NCI-H187 treated with DMSO at 0.1 percent for 48 hours (cell line): ENCODE results near the gene TCF7L2.

Experiments
- DNase-seq: peaks from one replicate; lab custom pipeline; 2025; lab: John Stamatoyannopoulos, UW

Gene TCF7L2

DNA sequence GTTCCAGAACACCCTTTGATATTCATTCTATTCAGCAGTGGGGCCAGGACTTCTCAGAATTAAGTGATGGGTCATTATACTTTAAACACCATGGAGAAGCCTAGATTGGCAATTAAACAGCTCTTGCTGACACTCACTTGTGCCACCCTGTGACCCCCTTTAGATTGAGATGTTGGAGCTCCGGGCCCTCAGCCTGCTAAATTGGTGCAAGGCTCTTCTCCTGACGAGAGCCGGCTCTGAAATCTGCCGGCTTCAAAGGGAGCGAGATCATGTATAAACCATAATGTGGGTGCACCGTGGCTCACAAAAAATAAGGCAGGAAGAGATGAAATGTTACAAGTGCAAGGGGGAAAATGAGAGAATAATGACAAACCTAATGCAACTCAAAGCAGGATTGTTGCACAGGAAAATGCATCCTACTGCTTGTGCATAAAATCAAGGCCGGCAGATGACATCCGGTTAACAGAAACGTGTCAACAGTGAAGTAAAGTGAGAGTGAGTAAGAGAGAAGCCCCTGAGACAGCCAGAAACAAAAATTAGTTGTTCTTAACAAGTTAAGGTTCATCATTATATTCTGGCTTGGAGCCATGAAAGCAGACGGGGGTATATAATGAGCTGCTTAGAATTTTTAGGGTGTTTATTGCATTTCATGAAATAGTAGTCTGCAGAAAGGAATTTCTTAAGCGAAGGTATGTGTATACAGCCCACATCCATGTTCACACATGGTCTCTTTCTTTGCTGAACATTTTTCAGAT lies 198.2 kb downstream of the TCF7L2 start:
- DNase-seq = no peak

GRCh38 chr10:113148901-113149300 lies 198.9 kb downstream of the TCF7L2 start:
- DNase-seq = no peak

DNA sequence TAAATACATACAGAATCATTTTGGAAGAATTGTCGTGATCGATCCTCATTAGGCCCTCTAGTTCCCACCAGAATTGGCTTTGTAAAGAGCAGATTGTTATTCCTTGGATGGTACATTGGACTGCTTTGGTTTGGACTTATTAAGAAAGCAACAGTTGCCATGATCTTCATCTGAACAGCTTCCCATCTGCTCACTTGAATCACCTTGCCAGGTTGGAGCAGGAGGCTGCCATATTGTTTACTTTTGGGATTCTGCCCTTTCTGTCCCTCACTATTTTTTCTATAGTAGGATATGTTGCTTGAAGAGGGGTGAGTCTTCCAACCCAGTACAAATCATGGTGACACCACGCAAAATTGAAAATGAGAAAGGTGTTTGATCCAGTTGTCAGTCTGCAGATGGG lies 199.6 kb downstream of the TCF7L2 start:
- DNase-seq = no peak

DNA sequence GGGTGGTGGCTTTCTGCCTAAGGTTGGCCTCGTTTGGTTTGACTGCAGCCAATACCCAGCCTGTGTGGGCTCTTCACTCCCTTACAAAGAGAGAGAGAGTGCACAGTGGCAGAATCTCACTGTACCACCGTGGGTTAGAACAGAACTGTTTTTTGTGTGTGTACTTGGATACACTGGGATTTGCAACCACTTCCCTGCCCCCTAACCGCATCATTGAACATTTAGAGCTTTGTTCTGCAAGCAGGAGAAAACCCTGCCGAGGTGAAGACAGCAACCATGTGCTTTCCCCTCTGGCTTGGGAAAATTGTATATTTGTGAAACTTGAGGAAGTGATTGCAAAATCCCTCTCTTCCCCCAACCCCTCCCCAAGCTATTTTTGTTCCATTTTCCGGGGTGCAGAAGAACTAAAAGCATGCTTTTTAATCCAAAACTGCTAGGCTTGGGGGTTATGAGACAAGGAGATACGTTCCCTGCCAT lies 201.2 kb downstream of the TCF7L2 start:
- DNase-seq = no peak

DNA sequence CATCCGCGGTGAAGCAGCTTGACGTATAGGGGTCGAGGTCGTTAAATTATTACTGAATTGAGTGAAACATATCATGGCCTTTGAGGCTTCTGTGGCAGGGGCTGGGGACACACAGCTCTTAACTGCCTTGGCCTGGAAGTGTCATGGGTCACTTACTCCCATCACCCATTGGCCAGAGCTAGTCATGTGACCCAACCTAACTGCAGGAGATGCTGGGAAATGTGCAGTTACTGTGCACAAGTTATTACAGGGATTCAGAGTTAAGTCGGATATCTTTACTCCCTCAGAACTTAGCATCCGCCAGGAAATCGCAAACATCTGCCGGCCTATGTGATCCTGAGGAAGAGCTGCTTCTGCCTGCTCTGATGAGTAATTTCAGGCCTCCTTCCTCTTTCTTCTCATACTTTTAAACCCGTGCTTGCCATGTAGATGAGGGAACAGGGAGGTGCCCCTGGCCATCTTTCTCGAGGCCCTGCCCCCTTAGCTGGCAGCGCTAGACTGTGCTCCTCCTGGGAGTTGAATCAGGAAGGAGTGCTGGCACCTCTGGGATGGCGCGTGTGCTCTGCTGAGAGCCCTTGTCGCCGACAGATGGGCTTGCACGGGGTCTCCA lies 203.6 kb downstream of the TCF7L2 start:
- no peak for DNase-seq

DNA sequence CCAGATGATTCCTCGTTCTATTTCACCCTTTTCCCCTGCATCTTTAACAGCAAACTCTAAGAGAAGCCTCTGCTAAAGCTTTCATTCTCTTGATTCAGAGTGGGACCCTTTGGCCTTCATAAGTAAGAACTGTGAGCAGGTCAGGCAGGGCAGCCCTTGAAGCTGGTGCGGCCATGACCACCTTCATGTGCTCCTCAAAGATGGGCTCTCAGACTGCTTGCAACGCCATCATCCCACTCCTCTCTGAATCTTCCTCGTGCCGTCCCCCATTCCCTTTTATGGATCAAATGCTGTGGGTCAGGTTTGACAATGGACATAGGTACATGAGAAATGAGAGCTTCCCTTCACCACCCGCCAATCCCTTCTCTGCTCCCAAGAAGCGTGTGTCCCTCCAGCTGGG lies 207.4 kb downstream of the TCF7L2 start:
- DNase-seq = no peak

GRCh38 chr10:113158183-113158582 lies 208.1 kb downstream of the TCF7L2 start:
- DNase-seq = no peak

- DNase-seq = no peak
Measured at GRCh38 chr10:113159563-113159962, 209.5 kb downstream of the TCF7L2 start.

DNA sequence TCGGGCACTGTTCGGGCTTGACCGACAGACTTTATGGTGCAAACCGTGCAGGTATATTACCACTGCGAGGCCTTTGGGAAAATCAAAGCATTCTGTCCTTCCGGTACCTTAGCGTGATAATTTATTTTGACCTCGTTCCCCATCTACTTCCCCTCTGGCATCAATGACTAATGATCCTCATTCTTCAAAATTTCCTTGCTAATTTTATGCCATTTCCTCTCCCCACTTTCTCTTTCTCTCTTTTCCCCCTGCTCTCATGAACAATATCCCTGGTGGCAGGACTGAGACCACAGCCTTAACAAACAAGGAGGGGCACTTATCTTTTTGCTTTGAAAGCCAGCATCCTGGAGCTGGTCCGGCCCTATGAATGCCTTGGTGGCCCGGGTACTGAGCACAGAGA lies 210.6 kb downstream of the TCF7L2 start:
- DNase-seq = no peak

GRCh38 chr10:113161066-113161465 lies 211.0 kb downstream of the TCF7L2 start:
- DNase-seq = no peak

- no peak for DNase-seq
Measured at GRCh38 chr10:113162960-113163359, 212.9 kb downstream of the TCF7L2 start.

DNA sequence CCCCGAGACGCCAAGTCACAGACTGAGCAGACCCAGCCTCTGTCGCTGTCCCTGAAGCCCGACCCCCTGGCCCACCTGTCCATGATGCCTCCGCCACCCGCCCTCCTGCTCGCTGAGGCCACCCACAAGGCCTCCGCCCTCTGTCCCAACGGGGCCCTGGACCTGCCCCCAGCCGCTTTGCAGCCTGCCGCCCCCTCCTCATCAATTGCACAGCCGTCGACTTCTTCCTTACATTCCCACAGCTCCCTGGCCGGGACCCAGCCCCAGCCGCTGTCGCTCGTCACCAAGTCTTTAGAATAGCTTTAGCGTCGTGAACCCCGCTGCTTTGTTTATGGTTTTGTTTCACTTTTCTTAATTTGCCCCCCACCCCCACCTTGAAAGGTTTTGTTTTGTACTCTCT lies 215.6 kb downstream of the TCF7L2 start:
- DNase-seq = no peak

DNA sequence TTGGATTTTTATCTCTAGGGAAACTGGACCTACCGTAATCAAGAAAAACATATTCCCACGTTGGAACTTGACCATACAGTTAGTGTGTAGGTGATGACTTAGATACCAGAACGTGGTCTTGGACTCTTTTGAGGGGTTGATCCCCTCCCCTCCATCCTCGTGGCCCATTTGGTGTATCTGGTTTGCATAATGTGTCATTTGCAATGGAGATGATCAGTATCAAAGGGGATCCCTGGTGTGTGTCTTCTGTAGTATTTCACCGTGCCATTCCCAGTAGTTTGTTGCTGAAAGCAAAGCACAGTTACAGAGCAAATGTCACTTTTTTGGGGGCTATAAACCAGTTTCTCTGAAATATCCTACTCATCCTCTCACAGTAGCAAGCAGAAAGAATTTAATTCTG lies 217.7 kb downstream of the TCF7L2 start:
- DNase-seq = no peak

GRCh38 chr10:113168584-113168983 lies 218.5 kb downstream of the TCF7L2 start:
- no peak for DNase-seq

GRCh38 chr10:113169111-113169510 lies 219.1 kb downstream of the TCF7L2 start:
- DNase-seq = no peak

DNA sequence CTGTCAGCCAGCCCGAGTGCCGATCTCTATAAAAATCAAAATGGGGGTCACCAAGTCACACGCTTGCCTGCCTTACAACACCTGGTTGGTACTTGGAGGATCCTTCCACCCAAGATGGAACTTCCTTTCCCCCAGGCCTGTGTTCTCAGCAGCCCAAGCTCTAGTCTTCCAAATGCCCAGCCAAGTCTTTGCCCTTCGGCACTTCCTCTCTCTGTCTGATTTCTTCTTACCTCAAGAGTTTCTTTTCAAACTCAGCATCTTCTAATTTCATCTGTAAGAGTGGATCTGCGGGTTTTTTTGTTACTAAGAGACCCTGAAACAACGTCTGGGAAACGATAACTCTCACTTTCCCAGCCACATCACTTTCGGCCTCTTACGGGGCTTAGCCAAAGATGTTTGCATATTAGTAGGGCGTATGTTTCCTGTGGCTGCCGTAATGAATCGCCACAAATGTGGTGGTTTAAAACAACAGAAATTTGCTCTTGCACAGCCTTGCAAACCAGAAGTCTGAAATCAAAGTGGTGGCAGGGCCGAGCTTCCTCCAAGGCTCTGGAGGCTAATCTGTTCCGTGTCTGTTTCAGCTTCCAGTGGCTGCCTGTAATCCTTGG lies 219.9 kb downstream of the TCF7L2 start:
- no peak for DNase-seq

DNA sequence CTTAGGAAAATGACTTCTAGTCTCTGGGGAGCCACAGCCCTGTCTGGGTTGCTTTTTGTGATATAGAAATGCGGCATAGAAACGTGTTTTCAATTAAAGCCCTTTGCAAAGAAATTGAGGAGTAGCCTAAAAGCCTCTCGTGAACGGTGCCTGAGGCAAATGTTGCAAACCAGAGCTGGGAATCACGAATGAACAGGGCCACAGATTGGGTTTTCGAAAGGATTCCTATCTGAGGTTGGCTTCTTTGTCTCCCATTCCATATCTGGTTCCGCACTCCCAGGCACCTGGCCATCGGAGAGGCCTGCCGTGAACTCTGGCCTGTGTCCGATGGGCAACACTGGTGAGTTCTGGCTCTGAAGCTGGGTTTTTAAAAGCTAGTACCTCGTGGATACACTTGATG lies 221.6 kb downstream of the TCF7L2 start:
- DNase-seq = no peak

DNA sequence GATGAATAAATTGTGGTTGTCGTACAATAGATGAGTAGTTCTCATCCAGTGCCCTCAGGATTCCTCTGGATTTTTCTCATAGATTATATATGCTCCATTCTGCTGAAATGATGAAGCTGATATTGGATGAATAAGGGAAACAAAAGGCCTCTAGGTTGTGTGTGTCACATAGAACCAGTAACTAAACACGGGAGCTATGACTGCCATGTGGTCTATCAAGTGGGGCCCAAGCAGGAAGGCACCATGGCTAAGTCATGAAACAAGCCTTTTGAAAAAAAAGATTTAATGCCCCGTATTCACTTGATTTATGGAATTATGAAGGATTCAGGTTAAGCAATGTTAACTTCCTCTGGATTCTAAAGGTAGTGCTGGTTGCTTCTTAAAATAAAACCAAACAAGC lies 225.1 kb downstream of the TCF7L2 start:
- DNase-seq = no peak

GRCh38 chr10:113175756-113176651 lies 226.0 kb downstream of the TCF7L2 start:
- DNase-seq = no peak

DNA sequence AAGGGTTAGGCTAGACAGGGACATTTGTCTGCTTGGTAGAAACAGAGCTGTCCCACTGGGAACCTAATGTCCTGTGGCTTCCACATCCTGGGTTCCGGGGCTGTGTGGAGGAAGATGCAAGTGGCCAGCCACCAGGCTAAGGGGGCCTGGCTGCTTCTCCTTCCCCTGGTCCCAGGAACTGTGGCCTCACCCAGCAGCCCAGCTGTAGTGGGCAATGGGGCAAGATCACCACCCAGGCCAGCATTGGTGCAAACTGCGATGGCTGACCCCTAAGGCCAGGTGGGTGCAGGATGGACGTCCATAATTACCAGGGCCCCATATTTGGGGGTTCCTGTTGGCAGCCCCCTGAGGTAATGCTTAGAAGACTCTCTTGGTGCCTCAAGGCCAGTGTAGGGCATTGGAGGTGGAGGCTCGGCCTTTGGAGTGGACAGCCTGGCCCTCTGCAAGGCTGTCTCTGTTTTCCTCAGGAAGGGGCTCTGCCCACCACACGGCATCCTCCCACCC lies 226.7 kb downstream of the TCF7L2 start:
- DNase-seq = no peak

DNA sequence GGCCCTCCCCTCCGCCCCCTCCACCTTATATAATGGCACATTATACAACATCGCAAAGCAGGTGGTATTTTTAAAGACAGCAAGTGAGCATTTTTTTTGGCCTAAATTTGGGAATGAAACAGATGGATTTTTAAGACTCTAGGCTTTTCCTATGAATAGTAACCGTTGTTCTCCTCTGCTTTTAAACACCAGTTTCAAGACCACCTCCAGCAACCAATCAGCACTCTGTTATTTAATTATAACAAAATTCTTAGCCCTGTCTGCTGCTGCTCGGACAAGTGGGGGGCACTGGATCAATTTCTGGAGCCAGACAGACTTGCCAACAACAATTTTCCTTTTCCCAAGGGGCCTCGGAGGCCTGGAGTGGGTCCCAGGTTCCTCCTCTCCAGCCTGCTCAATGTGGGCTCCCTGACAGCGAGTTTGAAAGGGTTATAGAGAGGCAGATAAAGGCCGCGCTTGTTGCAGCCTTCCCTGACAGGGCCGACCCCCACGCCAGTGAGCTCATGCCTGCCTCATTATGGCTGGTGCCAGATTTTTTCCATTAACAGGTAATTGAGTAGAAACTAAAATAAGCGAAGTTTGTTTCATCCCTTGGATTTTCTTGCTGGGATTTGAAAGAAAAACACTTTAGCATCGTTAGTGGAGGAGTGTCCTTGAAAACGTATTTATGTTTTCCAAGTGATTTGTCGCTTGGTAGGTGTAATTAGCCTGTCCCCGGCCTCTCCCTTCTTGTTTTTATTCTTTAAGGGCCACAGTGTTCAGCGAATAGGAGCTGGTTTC lies 227.3 kb downstream of the TCF7L2 start:
- DNase-seq = no peak
